K562 (cell line): ENCODE data around the gene HOXB5. TPM values are rescaled to one million over a fixed set of nuclear protein-coding genes. Genes with fewer than 3 reads are reported as not detected.

Experiments used
- ATAC-seq: fragments of 200-7000 bp; cut with Tn5 transposase; 3 replicates; pipeline ENCODE4 v1.9.1; 2020; ENCODE audit warnings: moderate library complexity
- BruUV-seq: library from RNA; stranded (reverse); fragments of 400-500 nt; replicated peaks from 2 replicates; lab custom pipeline; 2021; lab: Mats Ljungman, UMichigan
- CTCF ChIA-PET: fragments of 300-600 bp; formaldehyde crosslinking; extraction: SDS; loops from one replicate; lab custom pipeline; 2021; ENCODE audit warnings: low intra/inter-chr PET ratio; lab: Yijun Ruan, JAX
- POLR2A ChIA-PET: fragments of 300-600, 350-650 bp; sonication (Branson Sonifier 250); formaldehyde crosslinking; extraction: SDS; loops from one replicate; lab custom pipeline; 2021; ENCODE audit warnings: antibody characterized with exemption, inconsistent platforms; lab: Yijun Ruan, JAX
- DNase-seq, 4 experiments: peaks; one replicate each; pipeline versions ENCODE4 v3.0.0 to v3.0.0-alpha.2; 2011 to 2018; ENCODE audit warnings: low spot score in 3 of 4, mixed read lengths in 3 of 4; ENCODE audit errors: extremely low read depth in 1 of 4
- FAIRE-seq: peaks from 2 replicates; lab custom pipeline; 2011; peaks lifted over from hg19 to GRCh38; lab: Jason Lieb, UNC
- H2AFZ ChIP-seq: 2 replicates; pipeline ENCODE4 v1.6.0; 2011; ENCODE audit warnings: low read depth, low read length, control low read depth, inconsistent platforms
- H3K27ac ChIP-seq: fragments of 200-600 bp; 3 replicates; pipeline ENCODE4 v1.8.0; 2011; ENCODE audit warnings: low read depth, mild to moderate bottlenecking, control low read depth, inconsistent platforms, low read length, moderate library complexity, mixed read lengths; ENCODE audit errors: extremely low read depth
- H3K27me3 ChIP-seq, 2 experiments: fragments of 300-600 bp in 1 of 2; 2 replicates in 1 of 2; 3 replicates in 1 of 2; pipeline versions ENCODE4 v1.6.0 to v1.8.0; 2011; ENCODE audit warnings: inconsistent platforms in 2 of 2, low read length in 2 of 2, mild to moderate bottlenecking in 1 of 2, mixed read lengths in 1 of 2, moderate library complexity in 1 of 2; ENCODE audit not compliant: control insufficient read depth in 2 of 2, insufficient read depth in 2 of 2
- H3K36me3 ChIP-seq: fragments of 300-600 bp; 3 replicates; pipeline ENCODE4 v1.8.0; 2011; ENCODE audit warnings: mild to moderate bottlenecking, low read length, inconsistent platforms; ENCODE audit not compliant: control insufficient read depth, insufficient read depth
- H3K4me1 ChIP-seq, 2 experiments: fragments of 200-600 bp in 1 of 2; replicated peaks in 1 of 2; 2 replicates in 1 of 2; 3 replicates in 1 of 2; pipeline versions ENCODE4 v1.5.1 to v1.8.0; 2011; ENCODE audit warnings: inconsistent platforms in 2 of 2, low read length in 2 of 2, mild to moderate bottlenecking in 1 of 2, mixed read lengths in 1 of 2, moderate library complexity in 1 of 2; ENCODE audit not compliant: control insufficient read depth in 2 of 2, insufficient read depth in 2 of 2
- H3K4me2 ChIP-seq: 2 replicates; pipeline ENCODE4 v1.6.1; 2011; ENCODE audit warnings: low read length, control low read depth, inconsistent platforms, mixed read lengths; ENCODE audit not compliant: insufficient read depth
- H3K4me3 ChIP-seq: fragments of 200-600 bp; sonication (generic), shearing (Covaris generic); 2 replicates; pipeline ENCODE4 v1.5.1; 2016; ENCODE audit warnings: control low read depth, inconsistent platforms
- H3K79me2 ChIP-seq: fragments of 200-600 bp; 3 replicates; pipeline ENCODE4 v1.8.0; 2011; ENCODE audit warnings: low read length, inconsistent platforms; ENCODE audit not compliant: control insufficient read depth, insufficient read depth
- H3K9ac ChIP-seq, 2 experiments: 2 replicates each; pipeline versions ENCODE4 v1.6.0 to v1.6.1; 2011; ENCODE audit warnings: low read depth in 2 of 2, low read length in 2 of 2, control low read depth in 1 of 2, inconsistent platforms in 1 of 2, mild to moderate bottlenecking in 1 of 2, mixed read lengths in 1 of 2; ENCODE audit not compliant: insufficient read depth in 1 of 2
- H3K9me1 ChIP-seq: one replicate; pipeline ENCODE4 v1.6.0; 2011; ENCODE audit warnings: inconsistent platforms, mild to moderate bottlenecking, low read length, moderate library complexity; ENCODE audit not compliant: control insufficient read depth, insufficient read depth
- H3K9me3 ChIP-seq: replicated peaks from 2 replicates; pipeline ENCODE4 v1.5.1; 2011; ENCODE audit warnings: low read depth, low read length, inconsistent platforms; ENCODE audit not compliant: control insufficient read depth, insufficient read depth
- H4K20me1 ChIP-seq: replicated peaks from 2 replicates; pipeline ENCODE4 v1.6.1; 2011; ENCODE audit warnings: low read length, inconsistent platforms, mixed read lengths; ENCODE audit not compliant: control insufficient read depth, insufficient read depth
- ASH1L ChIP-seq: fragments of 450-650 bp; IDR thresholded peaks from 2 replicates; pipeline ENCODE4 v1.6.1; 2018; ENCODE audit warnings: borderline replicate concordance, mild to moderate bottlenecking, low read depth; ENCODE audit not compliant: partially characterized antibody
- NFRKB ChIP-seq: fragments of 450-650 bp; IDR thresholded peaks from 2 replicates; pipeline ENCODE4 v1.6.1; 2016; ENCODE audit warnings: low read depth
- POLR2G ChIP-seq: fragments of 200-400 bp; formaldehyde crosslinking; IDR thresholded peaks from 2 replicates; pipeline ENCODE4 v1.6.1; 2017; ENCODE audit warnings: low read depth, mild to moderate bottlenecking, antibody characterized with exemption, low read length, moderate library complexity
- PRDM10 ChIP-seq: fragments of 450-650 bp; IDR thresholded peaks from 2 replicates; pipeline ENCODE4 v1.6.1; 2018; ENCODE audit not compliant: partially characterized antibody
- RBFOX2 ChIP-seq: fragments of 200-400 bp; formaldehyde crosslinking; IDR thresholded peaks from 2 replicates; pipeline ENCODE4 v1.6.1; 2017; ENCODE audit warnings: low read depth, mild to moderate bottlenecking, low read length, moderate library complexity
- SAP30 ChIP-seq: fragments of 200-600 bp; sonication (generic); IDR thresholded peaks from 2 replicates; pipeline ENCODE4 v1.6.1; 2012; ENCODE audit warnings: borderline replicate concordance, low read depth, mild to moderate bottlenecking, moderate library complexity, low read length, control low read depth, inconsistent platforms; ENCODE audit not compliant: insufficient read depth, poor library complexity, severe bottlenecking
- SMARCA5 ChIP-seq: fragments of 450-650 bp; IDR thresholded peaks from 2 replicates; pipeline ENCODE4 v1.6.1; 2016
- SMARCB1 ChIP-seq: IDR thresholded peaks from 2 replicates; pipeline ENCODE4 v1.6.1; 2011; ENCODE audit warnings: improper control_type of control experiment, low read depth; ENCODE audit not compliant: insufficient read length
- SMARCE1 ChIP-seq: fragments of 450-650 bp; IDR thresholded peaks from 2 replicates; pipeline ENCODE4 v1.7.1; 2016; ENCODE audit warnings: mild to moderate bottlenecking
- VEZF1 ChIP-seq: fragments of 200-800 bp; sonication (Bioruptor generic); IDR thresholded peaks from 2 replicates; pipeline ENCODE4 v1.6.1; 2017; ENCODE audit warnings: missing genetic modification characterization, missing compliant biosample characterization
- ZBED1 ChIP-seq: IDR thresholded peaks from 2 replicates; pipeline ENCODE4 v1.6.1; 2014
- ZBTB7A ChIP-seq: IDR thresholded peaks from 2 replicates; pipeline ENCODE4 v1.6.1; 2011; ENCODE audit warnings: low read depth, mild to moderate bottlenecking, low read length, moderate library complexity, borderline replicate concordance; ENCODE audit not compliant: control insufficient read depth
- ZNF740 ChIP-seq, 3 experiments: fragments of 200-800 bp in 1 of 3; sonication (Bioruptor generic) in 1 of 3; sonication (generic) in 1 of 3; formaldehyde crosslinking in 1 of 3; IDR thresholded peaks; 2 replicates each; pipeline versions ENCODE4 v1.6.1 to v1.8.0; 2016 to 2022; ENCODE audit warnings: mild to moderate bottlenecking in 2 of 3, missing compliant biosample characterization in 2 of 3, missing genetic modification characterization in 2 of 3, missing genetic modification reagents in 1 of 3
- WGBS: fragments of 100-300 bp; shearing (Covaris generic); methylation state at CpG from one replicate; pipeline ENCODE4 v1.1.6; 2016; ENCODE audit warnings: low coverage, mixed read lengths; ENCODE audit not compliant: insufficient coverage; ENCODE audit errors: missing lambda C conversion rate; 5-methylcytosine and 5-hydroxymethylcytosine counted together
- in situ Hi-C: fragments of 300-500 bp; cut with MboI; formaldehyde crosslinking; loops from 4 replicates; pipeline ENCODE4 v1.15.0; 2018; ENCODE audit warnings: inconsistent platforms, mixed read lengths
- intact Hi-C: fragments of 100-400 bp; cut with micrococcal nuclease; formaldehyde crosslinking; loops from 2 replicates; pipeline ENCODE4 v1.14.2; 2022
- polyA plus RNA-seq, 8 experiments: library from polyadenylated mRNA; depleted of rRNA in 4 of 8; stranded (reverse) in 5 of 8; unstranded in 3 of 8; fragments of >200 nt; fragmentation: Nextera tagmentation in 2 of 8; fragmentation: Illumina TruSeq in 1 of 8; extraction: Ambion mirVana in 2 of 8; extraction: Trizol in 1 of 8; gene quantifications; 2 replicates each; pipeline versions ENCODE4 v1.2.1 to v1.2.3, GENCODE V29; 2011 to 2014; ENCODE audit warnings: inconsistent platforms in 1 of 8, missing spikeins in 1 of 8
- total RNA-seq, 7 experiments: library from RNA; depleted of rRNA in 6 of 7; stranded (reverse); fragments of >200 nt in 6 of 7; fragmentation: Illumina TruSeq in 2 of 7; extraction: Trizol in 2 of 7; gene quantifications; 2 replicates each; pipeline versions ENCODE4 v1.2.1 to v1.2.3, GENCODE V29; 2011 to 2021; ENCODE audit warnings: low replicate concordance in 1 of 7

HOXB5 gene
- total and polyA plus RNA-seq, 9 of the 15 experiments (the other 6 are each of a cell fraction or from before 2014, with no cell fraction given): 0.24 to 2.7 (median 0.65) TPM

- no peaks in the 10 kb centered on the region for H3K27me3 ChIP-seq
- DNase-seq: peak; percentile 59 to 73 (median 64)
- TSS peak; percentile 54 for BruUV-seq
- FAIRE-seq: no peak
- CTCF ChIA-PET: interaction anchor here (0.6 kb wide), 1 partner anchor 344 kb away, joined by 3 read pairs; no protein-coding TSS in a partner anchor
- peaks cover 60% of the 10 kb centered on the region for H3K79me2 ChIP-seq
- H3K4me2 ChIP-seq: peak overlapping the region; percentile 87
- POLR2A ChIA-PET: interaction anchor here (0.7 to 1.2 kb wide), 4 partner anchors 11 to 220 kb away, joined by 3 read pairs; partner anchors contain the start of gene HOXB8
- peak; percentile 54 for ATAC-seq
- peaks cover 6% of the 10 kb centered on the region; the same call in 1 of the 3 replicates for H3K36me3 ChIP-seq
- H2AFZ ChIP-seq: peak overlapping the region; percentile 97
- peak overlapping the region; percentile 59 for H3K4me3 ChIP-seq
- H3K9me3 ChIP-seq: no peaks in the 10 kb centered on the region
- H4K20me1 ChIP-seq: no peaks in the 10 kb centered on the region; the same call in 1 of the 2 replicates
- intact Hi-C loops (no loop called here), in situ Hi-C loops (no loop called here)
- H3K9ac ChIP-seq: peak overlapping the region; percentile 83 to 92
- under 1% methylated on average over 19 of the region's 21 CpGs for WGBS
- H3K27ac ChIP-seq: peak overlapping the region; percentile 81
- no peaks in the 10 kb centered on the region for H3K9me1 ChIP-seq
- H3K4me1 ChIP-seq: peaks cover 34 to 56% of the 10 kb centered on the region in 2 experiments
- peak; percentile 10 for TF ChIP-seq SAP30
- peak; percentile 41 for TF ChIP-seq ZNF740 (CRISPR knock-in tag; IDR thresholded peaks at IDR 0.05)
- peak in 1 of 2 experiments; percentile 59; a peak in 2 of 4 replicates for TF ChIP-seq ZNF740 (tag; IDR thresholded peaks at IDR 0.05)
- TF ChIP-seq VEZF1 (CRISPR knock-in tag): peak; percentile 61; the same call in 1 of the 2 replicates
- TF ChIP-seq ASH1L: no peak
- 0 out of 2 replicates have a peak, but pooled peaks have one; percentile 7 for TF ChIP-seq SMARCE1
- TF ChIP-seq RBFOX2: peak; percentile 66
- TF ChIP-seq SMARCB1: peak; percentile 38
- TF ChIP-seq ZBTB7A: 0 out of 2 replicates have a peak, but pooled peaks have one; percentile 31
- TF ChIP-seq ZBED1: no peak
- TF ChIP-seq SMARCA5: no peak
- TF ChIP-seq NFRKB: peak; percentile 28; the same call in 1 of the 2 replicates
- TF ChIP-seq POLR2G: peak; percentile 63
- peak; percentile 90 for TF ChIP-seq PRDM10
Observed at GRCh38 chr17:48603959-48604769, 10.6 kb upstream of the HOXB5 start.
